ENCODE results near the gene RAB3IP. TPM values are rescaled to one million over a fixed set of nuclear protein-coding genes. Genes with fewer than 3 reads are reported as not detected.
A peak's percentile ranks its signal among the peaks of the same experiment; 100 is the strongest.
"Not testable (repeated sequence)": the region's sequence is repeated elsewhere in the genome, so short reads cannot be mapped to it uniquely, and the experiment has no call there.

Gene RAB3IP
- total RNA-seq, 1 donor from 2014 or later: 13.1 TPM

DNA sequence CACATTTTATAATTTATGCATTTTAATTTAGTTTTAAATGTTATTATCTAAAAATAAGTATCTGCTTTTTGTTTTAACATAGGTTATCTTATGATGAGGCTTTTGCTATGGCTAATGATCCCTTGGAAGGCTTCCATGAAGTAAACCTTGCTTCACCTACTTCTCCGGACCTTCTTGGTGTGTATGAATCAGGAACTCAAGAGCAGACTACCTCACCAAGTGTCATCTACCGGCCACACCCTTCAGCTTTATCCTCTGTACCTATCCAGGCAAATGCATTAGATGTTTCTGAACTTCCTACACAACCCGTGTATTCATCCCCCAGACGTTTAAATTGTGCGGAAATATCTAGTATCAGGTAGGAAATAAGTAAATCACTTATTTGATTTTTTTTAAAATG lies 16.6 kb downstream of the RAB3IP start:
- no peak for DNase-seq (ENCODE audit: low spot score)
- no peak for ATAC-seq

DNA sequence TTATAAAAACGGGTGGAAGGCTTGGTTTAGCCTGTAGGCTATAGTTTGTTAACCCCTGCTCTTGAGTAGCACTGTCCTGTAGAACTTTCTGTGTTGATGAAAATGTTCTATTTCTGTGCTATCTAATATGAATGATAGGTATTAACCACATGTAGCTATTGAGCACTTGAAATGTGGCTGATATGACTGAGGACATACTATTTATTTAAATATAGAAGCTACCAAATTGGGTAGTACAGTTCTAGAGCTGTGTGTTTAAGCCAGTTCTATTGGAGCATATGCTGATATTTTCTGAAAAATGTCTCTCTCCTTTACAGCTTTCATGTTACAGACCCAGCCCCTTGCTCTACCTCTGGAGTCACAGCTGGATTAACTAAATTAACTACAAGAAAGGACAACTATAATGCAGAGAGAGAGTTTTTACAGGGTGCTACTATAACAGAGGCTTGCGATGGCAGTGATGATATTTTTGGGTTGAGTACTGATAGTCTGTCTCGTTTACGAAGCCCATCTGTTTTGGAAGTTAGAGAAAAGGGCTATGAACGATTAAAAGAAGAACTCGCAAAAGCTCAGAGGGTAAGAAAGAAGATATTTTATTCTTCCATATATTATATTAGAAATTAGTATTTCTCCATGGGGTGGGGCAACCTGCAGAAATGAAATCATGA lies 17.6 kb downstream of the RAB3IP start:
- ATAC-seq: no peak

DNA sequence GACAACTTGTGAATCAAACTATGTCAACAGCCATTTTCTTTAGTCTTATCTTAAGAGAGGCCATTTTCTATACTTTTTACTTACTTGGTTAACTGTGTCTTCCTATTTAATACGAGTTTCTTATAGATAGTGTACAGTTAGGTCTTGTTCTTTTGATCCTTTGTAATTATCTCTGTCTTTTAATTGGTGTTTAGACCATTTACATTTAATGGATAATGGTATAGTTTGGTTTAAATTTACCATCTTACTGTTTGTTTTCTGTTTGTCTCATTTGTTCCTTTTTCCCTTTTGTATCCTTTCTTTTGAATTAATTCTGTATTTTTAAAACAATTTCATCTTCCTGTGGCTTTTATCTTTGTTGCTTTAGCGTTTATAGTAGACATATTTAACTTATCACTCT lies 19.4 kb downstream of the RAB3IP start:
- no peak for DNase-seq (ENCODE audit: low spot score)
- no peak for ATAC-seq

More for the DNA sequence above, 17.6 kb downstream of the RAB3IP start:
- no peak for DNase-seq (ENCODE audit: low spot score)

DNA sequence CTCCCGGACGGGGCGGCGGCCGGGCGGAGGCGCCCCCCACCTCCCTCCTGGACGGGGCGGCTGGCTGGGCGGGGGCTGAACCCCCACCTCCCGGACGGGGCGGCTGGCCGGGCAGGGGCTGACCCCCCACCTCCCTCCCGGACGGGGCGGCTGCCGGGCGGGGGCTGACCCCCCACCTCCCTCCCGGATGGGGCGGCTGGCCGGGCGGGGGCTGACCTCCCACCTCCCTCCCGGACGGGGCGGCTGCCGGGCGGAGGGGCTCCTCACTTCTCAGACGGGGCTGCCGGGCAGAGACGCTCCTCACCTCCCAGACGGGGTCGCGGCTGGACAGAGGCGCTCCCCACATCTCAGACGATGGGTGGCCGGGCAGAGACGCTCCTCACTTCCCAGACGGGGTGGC lies 20.9 kb downstream of the RAB3IP start:
- DNase-seq (ENCODE audit: low spot score); ATAC-seq: not testable (repeated sequence)

DNA sequence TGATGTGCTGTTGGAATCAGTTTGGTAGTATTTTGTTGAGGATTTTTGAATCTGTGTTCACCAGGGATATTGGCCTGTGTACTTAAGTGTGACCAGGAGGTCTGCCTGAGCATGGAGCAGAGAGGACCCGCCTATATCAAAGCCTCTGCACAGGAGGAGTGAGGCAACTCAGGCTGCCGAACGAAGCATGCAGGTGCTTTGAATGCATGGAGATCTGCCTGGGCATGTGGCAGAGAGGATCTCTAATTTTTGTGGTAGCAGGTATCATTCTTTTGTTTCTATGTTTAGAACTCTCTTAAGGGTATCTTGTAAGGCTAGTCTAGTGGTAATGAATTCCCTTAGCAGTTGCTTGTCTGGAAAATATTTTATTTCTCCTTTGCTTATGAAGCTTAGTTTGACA lies 26.9 kb downstream of the RAB3IP start:
- DNase-seq (ENCODE audit: low spot score): no peak
- no peak for ATAC-seq

DNA sequence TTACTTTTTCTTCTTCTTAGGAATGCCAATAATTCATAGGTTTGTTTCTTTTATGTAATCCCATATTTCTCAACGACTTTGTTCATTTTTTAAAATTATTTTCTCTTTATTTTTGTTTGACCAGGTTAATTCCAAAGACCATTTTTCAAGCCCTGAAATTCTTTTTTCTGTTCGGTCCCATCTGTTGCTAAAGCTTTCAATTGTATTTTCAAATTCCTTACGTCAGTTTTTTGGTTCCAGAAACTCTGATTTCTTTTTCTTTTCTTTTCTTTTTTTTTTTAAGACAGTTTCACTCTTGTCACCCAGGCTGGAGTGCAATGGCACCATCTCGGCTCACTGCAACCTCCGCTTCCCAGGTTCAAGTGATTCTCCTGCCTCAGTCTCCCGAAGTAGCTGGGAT lies 27.6 kb downstream of the RAB3IP start:
- ATAC-seq: no peak
- no peak for DNase-seq (ENCODE audit: low spot score)

DNA sequence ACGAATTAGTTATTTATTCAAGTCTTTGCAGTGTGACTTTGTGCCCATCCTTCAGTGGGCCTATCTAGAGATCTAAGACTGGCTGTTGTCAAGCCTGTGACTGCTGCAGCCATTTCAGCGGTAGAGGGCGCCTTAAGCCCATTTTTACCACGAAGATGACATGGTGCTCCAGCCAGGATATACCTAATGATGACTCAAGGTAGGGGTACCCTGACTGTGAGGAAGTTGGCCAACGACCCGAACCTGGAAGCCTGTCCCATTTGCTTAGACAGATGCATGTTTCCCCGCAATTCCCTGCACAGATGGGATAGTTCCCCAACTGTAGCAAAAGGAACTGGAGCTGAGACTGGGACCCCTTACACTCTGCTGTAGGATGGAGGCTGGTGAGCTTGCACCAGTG lies 41.3 kb downstream of the RAB3IP start:
- peak; percentile 59 for ATAC-seq
- no peak for DNase-seq (ENCODE audit: low spot score)

DNA sequence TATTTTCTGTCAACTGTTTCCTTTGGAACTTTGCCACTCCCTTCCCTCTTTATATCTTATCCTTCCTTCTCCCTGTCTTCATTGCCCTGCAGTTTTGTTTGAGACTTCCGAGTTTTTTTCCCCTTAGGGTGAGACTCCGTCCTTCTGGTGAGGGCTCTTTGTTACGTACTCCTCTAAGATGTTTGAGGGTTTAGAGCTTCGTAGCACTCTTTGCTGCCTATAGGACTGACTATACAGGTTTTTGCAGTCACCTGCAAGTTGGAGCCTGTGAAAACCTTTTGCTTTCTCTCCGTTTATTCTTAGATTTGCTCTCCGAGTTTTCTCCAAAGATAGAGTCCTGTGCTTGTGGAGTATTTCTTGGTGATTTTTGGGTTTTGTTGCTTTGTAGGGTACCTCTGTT lies 44.7 kb downstream of the RAB3IP start:
- DNase-seq (ENCODE audit: low spot score) (no peak), ATAC-seq (no peak)

DNA sequence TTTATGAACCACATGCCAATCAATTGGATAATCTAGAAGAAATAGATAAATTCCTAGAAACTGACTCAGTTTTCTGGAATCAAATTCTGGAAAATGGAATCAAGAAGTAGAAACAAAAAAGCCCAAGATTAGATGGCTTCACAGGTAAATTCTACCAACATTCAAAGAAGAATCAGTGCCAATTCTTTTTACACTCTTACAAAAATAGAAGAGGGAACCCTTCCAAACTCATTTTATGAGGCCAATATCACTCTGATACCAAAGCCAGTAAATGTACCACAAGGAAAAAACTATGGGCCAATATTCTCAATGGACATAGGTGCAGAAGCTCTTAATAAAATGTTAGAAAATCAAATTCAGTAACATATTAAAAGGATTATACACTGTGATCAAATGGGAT lies 50.7 kb downstream of the RAB3IP start:
- no peak for ATAC-seq
- no peak for DNase-seq (ENCODE audit: low spot score)

DNA sequence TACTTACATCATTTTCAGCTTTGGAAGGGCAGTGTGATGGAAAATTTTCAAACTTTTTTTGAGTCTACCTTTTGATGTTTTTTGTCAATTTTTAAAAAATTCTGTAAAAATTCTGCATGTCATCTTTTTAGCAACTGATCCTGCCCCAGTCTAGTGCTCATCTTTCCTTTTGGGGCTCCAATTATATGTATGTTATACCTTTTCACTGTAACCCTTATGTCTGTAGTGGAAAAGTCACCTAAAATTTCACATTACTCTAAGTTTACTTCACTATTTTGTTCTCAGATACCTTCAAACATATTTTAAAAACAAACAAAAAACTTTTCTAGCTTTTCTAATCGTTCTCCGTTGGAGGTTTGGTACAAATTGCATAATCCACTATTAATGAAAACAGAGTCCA lies 53.9 kb downstream of the RAB3IP start:
- ATAC-seq (no peak), DNase-seq (ENCODE audit: low spot score) (no peak)

DNA sequence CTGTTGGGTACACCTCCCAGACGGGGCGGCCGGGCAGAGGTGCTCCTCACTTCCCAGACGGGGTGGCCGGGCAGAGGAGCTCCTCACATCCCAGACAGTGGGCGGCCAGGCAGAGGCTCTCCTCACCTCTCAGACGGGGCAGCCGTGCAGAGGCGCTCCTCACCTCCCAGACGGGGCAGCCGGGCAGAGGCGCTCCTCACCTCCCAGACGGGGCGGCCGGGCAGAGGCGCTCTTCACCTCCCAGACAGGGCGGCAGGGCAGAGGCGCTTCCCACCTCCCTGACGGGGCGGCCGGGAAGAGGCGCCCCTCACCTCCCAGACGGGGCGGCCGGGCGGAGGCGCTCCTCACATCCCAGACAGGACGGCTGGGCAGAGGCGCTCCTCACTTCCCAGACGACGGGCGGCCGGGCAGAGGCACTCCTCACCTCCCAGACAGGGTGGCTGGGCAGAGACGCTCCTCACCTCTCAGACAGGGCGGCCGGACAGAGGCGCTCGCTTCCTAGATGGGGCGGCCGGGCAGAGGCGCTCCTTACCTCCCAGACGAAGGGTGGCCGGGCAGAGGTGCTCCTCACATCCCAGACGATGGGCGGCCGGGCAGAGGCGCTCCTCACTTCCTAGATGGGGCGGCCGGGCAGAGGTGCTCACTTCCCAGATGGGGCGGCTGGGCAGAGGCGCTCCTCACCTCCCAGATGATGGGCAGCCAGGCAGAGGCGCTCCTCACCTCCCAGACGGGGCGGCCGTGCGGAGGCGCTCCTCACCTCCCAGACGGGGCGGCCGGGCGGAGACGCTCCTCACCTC lies 68.6 kb downstream of the RAB3IP start:
- ATAC-seq; DNase-seq (ENCODE audit: low spot score): not testable (repeated sequence)

DNA sequence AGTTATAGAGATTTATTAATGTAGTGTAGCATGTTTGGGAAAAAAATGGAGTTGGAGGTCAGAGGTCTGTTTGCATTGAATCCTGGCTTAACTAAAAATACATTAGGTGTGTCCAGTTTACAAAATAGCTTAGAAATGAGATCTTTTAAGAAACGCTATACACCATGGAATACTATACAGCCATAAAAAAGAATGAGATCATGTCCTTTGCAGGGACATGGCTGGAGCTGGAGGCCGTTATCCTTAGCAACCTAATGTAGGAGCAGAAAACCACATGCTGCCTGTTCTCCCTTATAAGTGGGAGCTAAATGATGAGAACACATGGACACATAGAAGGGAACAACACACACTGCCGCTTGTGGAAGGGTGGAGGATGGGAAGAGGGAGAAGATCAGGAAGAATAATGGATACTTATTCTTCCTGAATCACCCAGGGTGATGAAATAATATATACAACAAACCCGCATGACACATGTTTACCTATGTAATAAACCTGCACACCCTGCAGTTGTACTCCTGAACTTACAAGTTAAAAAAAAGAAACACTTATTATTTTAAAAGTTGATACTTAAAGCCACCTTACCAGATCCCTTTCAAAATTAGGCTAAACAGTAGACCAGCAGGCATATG lies 72.3 kb downstream of the RAB3IP start:
- DNase-seq (ENCODE audit: low spot score) (no peak), ATAC-seq (no peak)

DNA sequence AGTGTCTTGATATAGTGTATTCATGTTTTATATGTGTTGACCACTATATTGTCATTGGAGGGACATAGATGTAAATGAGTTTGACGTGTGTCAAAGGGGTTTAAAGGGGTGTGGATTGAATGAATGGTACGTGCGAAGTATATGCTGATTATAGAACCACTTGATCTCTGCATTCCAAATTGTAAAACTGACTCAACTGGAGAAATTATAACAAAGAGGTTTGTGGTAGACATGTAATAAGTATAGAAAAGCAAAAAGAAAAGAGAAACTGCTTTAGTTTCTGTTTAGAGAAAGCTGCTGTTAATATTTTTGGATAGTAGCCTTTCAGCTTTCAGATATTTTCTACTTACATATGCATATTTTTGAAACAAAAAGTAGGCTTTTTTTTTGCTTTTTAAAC lies 77.4 kb downstream of the RAB3IP start:
- DNase-seq (ENCODE audit: low spot score): no peak
- ATAC-seq: no peak

DNA sequence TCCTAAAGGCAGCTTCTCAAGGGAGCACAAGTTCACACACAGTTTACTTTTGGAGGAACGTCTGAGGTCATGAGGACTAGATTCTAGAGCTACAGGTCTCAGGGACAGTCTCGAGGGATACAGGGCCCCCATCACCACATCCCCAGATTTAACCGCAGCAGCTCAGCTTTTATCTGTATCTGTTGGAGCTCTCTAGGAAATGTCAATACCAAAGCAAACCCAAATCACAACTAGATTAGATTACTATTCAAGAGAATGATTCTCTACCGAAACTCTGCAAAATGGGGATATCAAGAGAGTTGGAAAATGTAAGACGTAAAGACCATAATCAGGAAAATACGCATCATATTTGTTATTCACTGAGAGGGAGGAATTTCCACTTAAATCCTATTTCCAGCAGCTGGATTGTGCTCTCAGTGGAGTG lies 82.4 kb downstream of the RAB3IP start:
- ATAC-seq (peak; percentile 13), DNase-seq (ENCODE audit: low spot score) (no peak)

DNA sequence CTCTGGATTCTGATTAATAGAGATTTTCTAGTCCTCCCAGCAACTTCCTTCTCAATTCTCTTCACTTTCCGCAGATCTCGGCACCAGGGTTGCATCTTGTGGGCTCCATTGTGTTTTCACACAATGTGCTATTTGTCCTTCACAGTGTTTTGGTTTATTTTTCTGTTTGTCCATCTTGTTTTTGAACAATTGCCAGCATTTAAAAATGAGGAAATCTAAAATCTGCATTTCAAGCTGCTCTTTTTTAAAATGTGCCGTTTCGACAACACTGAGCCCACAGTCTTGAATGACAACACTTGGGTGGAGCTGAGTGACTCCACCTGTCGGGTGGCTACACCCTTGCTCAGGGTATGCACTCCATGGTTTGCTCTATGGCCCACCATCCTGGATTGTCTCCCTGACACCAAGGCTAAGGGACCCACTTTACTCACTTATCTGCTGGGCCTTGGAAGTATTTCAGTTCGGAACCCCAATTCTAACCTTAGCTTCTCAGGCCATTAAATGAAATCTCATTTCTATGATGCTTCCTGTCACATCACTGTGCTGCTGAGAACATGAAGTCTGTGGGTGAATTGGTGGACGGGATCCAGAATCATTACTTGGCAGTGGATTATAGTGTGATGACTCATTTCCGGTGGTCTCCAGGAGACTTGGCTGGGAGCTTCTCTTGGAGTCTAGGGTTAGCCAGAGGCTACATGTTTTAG lies 82.9 kb downstream of the RAB3IP start:
- DNase-seq (ENCODE audit: low spot score) (no peak), ATAC-seq (no peak)

DNA sequence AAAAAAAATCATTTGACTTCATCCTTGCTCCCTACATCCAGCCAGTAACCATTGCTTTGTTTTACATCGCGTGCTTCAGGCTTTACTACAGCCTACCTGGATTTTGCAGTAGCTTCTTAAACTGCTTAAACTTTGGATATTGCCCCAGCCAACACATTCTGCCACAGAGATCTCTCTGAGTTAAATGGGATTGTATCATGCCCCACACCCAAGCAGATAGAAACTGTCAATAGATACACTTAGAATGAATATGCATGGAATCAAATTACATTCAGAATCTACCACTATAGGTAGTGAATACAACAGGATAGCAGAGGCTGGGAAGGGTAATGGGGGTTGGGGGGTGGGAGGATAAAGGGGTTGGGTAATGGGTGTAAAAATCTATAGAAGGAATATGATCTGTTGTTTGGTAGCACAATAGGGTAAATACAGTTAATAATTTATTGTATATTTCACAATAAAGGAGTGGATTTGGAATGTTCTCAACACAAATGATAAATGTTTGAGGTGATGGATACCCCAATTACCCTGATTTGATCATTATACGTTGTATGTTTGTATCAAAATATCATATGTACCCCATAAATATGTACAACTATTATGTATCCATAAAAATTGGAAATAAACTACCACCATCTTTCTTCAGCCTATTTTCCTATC lies 83.7 kb downstream of the RAB3IP start:
- ATAC-seq (no peak), DNase-seq (ENCODE audit: low spot score) (no peak)

DNA sequence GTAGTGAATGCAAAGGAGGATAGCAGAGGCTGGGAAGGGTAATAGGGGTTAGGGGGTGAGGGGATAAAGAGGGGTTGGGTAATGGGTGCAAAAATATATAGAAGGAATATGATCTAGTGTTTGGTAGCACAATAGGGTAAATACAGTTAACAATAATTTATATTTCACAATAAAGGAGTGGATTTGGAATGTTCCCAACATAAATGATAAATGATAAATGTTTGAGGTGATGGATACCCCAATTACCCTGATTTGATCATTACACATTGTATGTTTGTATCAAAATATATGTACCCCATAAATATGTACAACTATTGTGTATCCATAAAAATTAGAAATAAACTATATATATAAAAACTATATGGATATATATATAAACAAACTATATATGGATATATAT lies 85.4 kb downstream of the RAB3IP start:
- DNase-seq (ENCODE audit: low spot score) (no peak), ATAC-seq (no peak)

DNA sequence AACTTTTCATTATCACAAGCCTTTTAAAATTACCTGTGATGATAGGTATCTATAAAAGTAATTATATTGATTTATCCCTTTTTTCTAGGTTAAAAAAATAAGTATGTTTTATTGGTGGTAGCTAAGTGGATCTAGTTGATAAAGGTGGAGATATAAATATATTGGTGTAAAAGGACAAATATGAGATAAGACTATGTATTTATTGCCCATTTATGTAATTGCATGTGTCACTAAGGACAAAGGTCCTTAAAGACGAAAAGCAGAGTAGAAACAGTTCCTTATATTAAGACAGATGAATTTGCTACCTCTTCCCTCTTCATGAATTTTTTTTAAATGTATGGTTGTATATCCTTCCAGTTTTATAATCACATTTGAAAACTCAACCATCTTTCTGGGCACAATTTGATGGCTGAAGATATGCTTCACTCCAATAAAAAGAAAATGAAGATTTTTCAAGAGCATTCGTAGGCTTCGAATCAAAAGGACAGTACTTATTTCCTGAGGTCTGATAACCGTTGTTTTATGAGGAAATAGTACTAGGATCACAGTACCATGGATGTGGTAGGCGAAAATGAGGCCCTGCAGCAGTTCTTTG lies 86.4 kb downstream of the RAB3IP start, which contains the start of gene MYRFL:
Gene MYRFL (plus strand): TSS at position 262 of the 595 bp plus-strand sequence. CDS start 291 bp downstream, at position 553.
- no peak for ATAC-seq
- DNase-seq (ENCODE audit: low spot score): no peak

DNA sequence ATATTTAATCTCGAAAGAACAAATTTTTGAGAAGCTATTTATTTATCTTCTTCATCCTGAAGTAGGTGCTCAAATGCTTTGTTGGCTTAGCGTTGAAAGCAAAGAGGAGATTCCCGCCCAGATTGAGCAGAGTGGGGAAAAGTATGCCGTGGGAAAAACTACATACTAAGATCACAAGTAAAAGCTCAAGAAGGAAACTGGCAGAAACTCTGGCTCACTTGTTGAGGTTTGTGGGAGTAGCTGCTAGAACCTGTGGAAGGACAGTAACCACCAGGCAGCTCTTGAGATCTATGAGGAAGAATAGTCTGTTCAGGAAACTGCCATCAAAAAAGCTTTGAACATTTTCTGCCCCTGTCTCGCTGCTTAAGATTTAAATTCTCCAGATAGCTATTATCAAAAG lies 90.2 kb downstream of the RAB3IP start:
- ATAC-seq: no peak
- DNase-seq (ENCODE audit: low spot score): no peak

DNA sequence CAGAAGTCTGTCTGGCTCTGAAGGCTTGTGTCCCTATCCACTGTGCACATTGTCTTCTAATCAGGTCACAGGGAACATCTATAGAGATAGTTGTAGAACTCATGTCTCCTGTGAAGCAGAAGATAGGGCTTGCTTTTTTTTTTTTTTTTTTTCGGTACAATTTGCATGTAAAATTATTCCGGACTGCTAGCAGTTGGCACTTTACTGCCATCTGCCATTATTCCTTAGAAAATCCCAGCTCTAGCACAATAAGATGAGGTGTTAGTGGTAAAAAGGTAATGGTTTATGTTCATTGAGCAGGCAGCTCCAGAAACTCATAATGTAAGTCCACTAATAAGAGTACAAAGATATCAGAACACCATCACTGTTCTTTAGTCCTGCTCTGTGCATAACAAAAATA lies 95.0 kb downstream of the RAB3IP start:
- ATAC-seq (no peak), DNase-seq (ENCODE audit: low spot score) (no peak)

All from left lobe of liver (tissue), 2 donors.